ENCODE results near the gene MMD.
"Not testable (repeated sequence)": the region's sequence is repeated elsewhere in the genome, so short reads cannot be mapped to it uniquely, and the experiment has no call there.

The MMD gene

GRCh38 chr17:55390364-55390977, 31.2 kb downstream of the MMD start:
- no peak for DNase-seq

GRCh38 chr17:55389715-55390114, 31.9 kb downstream of the MMD start:
- not testable (repeated sequence) for DNase-seq

- DNase-seq = no peak
Measured at GRCh38 chr17:55388842-55389241, 32.8 kb downstream of the MMD start.

DNA sequence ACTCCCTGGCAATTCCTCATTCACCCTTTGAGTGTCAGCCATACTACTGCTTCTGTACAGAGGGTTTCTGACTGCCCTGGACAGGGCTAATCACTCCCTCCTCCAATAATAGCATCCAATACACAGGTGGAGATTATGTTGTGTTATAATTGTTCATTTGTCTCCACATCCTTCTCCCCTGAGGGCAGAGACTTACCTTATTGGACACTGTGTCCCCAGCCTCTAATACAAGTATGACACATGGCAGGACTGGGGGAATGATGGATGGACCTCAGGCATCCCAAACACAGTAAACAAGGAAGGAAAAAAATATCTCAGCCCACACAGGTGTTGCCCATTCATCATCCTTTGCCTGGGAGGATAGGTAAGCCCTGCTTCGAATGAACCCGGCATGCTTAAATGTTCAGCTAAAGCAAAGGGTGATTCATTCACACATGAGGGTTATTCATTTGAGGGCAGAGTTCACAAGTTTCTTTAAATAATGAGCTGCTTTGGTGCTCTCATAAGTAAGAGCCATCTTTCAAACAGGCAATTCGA, 34.8 kb downstream of the MMD start:
- no peak for DNase-seq

DNA sequence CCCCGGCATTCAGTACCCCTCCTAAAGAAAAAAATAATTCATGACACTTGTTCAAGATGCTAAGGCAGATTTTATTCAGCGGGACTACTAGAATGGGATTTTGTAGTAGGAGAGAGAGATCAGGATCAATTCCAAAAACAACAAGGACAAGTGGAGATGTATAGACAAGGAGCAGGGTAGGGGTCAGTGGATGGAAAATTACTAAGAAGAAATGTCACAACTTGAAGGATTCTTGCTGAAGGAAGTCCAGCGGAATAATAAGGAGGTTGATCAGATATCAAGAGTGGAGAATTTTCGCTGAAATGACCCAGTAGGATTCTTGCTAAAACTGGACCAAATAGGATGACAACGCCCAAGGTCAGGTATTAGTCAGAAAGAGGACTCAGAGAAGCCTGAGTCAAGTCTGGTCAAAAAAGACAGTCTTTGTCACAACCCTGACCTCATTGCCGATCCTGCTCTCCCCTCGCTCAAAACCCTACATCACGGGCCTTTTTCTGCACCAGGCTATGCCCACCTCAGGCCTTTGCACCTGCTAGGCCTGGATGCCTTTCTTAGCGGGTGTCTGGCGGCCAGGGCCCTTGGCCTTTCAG, 36.9 kb downstream of the MMD start:
- no peak for DNase-seq

DNA sequence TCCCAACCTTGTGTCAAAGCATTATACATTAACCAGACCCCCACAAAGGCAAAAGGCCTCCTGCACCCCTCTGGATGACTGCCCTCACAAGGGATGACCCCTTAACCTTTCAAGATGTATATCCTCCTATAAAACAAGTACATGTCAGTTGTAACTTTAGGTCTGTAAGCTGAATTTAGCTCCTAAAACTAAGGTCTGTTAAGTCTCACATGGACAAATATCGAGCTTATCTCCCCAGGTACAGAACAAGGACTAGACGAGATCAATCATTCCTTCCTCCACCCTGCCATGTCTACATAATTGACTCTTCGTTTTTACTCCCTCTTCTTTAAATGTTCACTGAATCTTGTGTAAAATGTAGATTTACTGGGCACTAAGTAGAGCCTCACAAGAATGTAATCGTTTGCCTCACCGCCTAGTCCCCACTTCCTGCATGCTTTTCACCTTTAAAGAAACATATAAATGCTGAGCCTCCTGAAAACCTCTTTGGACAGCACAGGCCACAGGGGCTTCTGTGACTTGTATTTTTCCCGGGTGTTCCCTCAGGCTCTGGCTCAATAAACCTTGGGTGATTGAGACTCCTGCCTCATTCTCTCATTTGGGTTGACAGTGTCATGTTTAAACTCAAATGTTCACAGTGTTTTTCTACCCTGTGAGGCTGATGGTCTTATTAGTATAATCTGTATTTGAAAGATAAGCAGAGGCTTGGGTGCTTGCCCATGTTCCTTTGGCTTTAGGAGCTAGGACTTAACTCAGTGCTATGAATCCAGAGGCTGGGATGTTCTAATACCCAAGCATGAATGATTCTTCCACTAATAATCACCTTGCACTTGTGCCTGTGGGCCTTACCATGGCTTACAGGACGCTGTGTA, 37.6 kb downstream of the MMD start:
- DNase-seq = no peak

GRCh38 chr17:55381017-55381770, 40.4 kb downstream of the MMD start:
- DNase-seq = no peak

DNA sequence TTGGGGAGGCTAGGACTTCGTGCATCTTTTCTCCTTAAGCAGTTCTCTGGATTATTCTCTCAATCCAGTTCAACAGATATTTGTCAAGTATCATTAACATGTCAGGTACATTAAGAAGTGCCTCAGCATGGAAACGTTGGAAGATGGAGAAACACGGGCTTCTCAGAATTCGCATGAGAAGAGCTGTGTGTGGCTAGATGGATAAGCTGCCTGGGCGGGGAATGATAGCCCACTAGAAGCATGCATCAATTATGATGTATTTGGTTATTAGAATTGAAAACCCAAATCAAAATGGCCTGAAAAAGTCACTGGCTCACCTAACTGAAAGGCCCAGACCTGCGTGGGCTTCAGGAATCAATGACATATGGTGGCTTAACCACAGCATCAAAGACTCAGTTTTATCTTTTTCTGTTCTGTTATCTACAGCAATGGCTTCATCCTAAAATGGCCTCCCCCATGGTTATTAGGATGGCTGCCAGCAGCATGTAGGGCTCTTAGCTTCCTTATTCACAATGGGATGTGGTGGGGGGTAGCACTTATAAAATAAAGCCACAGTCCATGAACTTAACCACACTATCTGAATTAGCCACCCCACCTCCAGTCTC, 43.9 kb downstream of the MMD start:
- DNase-seq = no peak

DNA sequence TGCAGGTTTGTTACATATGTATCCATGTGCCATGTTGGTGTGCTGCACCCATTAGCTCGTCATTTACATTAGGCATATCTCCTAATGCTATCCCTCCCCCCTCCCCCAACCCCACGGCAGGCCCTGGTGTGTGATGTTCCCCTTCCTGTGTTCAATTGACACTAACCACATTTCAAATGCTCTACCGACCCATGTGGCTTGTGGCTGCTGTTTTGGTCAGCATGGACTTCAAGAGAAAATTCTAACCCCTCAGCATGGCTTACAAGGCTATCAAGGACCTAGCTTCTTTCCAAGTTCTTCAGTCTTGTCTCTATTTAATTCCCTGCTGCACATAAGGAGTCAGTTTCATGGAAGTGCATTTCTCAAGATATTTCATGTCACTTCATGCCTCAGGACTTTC, 52.9 kb downstream of the MMD start:
- DNase-seq = no peak

GRCh38 chr17:55366020-55366481, 55.6 kb downstream of the MMD start:
- DNase-seq = no peak

DNA sequence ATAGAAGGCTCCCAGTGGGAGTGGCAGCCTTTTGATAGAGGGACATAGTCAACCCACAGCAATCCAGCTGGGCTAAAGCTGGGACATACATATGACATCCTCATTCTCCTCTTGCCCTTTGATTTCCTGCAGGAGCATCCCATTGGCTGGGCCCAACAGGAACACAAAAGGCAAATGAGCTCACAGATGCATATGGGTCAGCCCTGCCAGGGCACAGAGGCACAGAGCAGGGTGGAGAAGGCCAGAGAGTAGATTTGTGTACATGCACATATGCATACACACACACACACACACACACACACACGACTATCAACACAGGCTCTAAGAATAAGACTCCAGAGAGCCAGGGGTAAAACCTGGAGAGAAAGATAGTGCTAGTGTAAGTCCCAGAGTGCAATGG, 58.6 kb downstream of the MMD start:
- no peak for DNase-seq

- DNase-seq = no peak
Measured at GRCh38 chr17:55360971-55361370, 60.7 kb downstream of the MMD start.

DNA sequence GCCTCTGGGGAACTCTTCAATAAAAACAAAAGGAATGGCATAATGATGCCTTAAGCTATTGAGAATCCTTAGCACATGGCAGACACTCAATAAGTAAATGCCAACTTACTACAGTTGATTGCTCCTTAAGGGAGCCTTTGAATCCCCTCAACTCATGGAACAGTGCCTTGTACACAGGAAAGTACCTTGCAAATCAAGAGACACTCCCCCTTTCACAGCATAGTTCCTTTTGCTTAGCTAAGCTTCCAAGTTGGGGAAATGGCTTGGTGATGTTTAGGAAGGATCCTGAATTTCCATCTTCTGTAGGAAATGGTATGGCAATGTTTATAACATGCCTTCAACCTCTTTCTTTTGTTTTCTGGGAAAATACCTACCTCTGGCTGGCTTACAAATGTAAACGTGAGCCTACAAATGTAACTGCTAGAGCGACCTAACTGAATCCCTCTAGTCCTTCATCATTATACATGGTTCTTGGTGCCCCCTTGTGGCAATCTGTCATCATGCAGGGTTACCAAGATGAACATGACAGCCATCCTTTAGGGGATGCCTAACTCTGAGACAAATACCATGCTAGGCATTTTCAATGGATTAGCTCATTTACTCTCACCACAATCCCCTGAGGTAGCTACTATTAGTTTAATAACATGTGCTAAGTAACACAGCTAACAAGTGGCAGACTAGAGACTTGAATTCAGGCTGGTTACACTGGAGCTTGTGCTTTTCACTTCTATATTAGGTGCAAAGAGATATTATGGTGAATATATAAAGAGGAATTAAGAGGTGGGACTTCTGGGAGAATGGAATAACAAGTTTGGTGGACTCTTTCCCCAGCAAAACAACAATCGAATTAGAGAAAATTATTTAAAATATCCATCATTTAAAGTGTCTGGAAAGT, 65.0 kb downstream of the MMD start:
- peak; percentile 21 for DNase-seq

DNA sequence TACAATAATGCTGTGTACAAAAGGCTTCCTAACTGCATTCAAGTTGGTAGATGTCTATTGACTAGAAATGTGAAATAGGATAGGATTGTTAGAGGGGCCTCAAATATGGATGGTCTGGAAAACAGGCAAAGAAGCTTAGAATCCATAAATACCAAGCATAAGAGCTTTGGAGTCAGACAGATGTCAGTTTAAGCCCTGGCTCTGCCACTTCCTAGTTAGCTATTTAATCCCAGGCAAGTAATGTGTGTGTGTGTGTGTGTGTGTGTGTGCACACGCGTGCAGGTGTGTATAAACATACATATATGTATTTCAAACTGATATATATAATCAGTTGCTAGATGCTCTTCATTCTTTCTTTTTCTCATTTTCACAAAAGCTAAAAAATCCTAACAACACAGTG, 66.7 kb downstream of the MMD start:
- DNase-seq = no peak

GRCh38 chr17:55354010-55354409, 67.6 kb downstream of the MMD start:
- no peak for DNase-seq

- no peak for DNase-seq
Measured at GRCh38 chr17:55351226-55351625, 70.4 kb downstream of the MMD start.

GRCh38 chr17:55350825-55351205, 70.8 kb downstream of the MMD start:
- no peak for DNase-seq

GRCh38 chr17:55348749-55349354, 72.8 kb downstream of the MMD start:
- DNase-seq = peak; percentile 1

DNA sequence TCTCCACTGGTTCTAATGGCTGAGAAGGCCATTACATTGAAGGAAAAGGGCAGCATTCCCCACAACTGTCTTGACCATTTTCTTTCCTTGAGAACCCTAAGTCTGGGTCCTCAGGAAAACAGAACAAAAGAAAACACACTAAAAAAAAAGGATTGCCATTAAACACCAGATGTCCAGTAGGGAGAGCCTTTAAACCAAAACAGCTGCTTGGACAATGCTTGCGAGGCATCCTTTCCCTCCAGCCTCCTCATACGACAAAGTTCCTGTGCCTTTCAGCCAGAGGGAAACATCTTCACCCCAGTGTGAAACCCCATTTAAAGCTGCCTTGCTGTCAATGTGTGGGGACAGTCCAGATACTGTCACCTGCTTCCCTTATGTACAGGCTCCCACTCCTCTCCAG, 74.3 kb downstream of the MMD start:
- DNase-seq = no peak

DNA sequence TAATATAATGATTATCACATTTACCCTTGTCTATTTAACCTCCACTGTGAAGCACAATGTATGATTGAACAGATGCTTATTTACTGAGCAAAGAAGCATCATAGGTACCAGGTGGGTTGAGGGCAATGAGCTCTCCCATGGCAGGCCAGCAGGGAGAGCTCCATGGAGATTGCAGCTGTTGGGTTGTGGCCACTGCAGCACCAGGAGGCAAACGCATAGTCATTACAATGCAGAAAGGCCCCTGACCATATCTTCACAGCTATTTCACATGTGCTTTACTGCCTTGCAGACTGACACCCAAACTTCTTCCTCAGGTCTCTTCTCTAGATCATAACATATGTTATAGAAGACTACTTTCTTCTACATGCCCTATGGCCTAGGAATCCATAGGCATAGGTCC, 75.0 kb downstream of the MMD start:
- DNase-seq = no peak

DNA sequence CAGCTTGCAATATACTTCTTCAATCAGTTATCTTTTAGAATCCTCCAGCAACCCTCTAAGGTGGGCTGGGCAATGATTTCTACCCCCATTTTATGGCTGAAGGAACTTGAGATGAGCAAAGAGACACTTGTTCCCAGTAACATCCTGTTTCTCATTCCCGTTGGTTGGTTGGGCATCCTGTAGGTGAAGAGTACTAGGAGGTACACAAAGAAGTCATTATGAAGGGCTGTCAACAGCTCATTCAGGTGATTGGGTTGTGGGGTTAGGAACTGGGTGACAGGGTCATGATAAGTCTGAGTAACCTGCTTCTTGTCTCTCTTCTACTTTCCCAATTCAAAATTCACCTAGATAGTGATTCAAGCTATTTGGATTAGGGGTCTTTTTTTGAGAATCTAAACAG, 76.5 kb downstream of the MMD start:
- no peak for DNase-seq
